Neural cell (in vitro differentiated cells): ENCODE data around the gene NR2F1-AS1.

Source experiments
- EP300 ChIP-seq: fragments of 450-650 bp; conservative IDR thresholded peaks from 2 replicates; pipeline ENCODE4 v1.6.1; 2014; ENCODE audit warnings: antibody characterized with exemption, mild to moderate bottlenecking, moderate library complexity; ENCODE audit not compliant: poor library complexity, severe bottlenecking
- EZH2 ChIP-seq: fragments of 200-600, 300-800 bp; shearing (Covaris generic), sonication (generic); IDR thresholded peaks from 2 replicates; pipeline ENCODE4 v1.6.1; 2014; ENCODE audit warnings: antibody characterized with exemption, low read length, borderline replicate concordance, mild to moderate bottlenecking; ENCODE audit not compliant: insufficient read depth, poor library complexity, severe bottlenecking
- MXI1 ChIP-seq: fragments of 450-650 bp; conservative IDR thresholded peaks from 2 replicates; pipeline ENCODE4 v1.6.1; 2014; ENCODE audit warnings: antibody characterized with exemption, mild to moderate bottlenecking; ENCODE audit not compliant: poor library complexity, severe bottlenecking
- POLR2AphosphoS5 ChIP-seq: IDR thresholded peaks from 2 replicates; pipeline ENCODE4 v1.6.1; 2012
- RAD21 ChIP-seq: fragments of 450-650 bp; conservative IDR thresholded peaks from 2 replicates; pipeline ENCODE4 v1.6.1; 2014; ENCODE audit warnings: antibody characterized with exemption, mild to moderate bottlenecking, moderate library complexity
- SMC3 ChIP-seq: fragments of 450-650 bp; conservative IDR thresholded peaks from 2 replicates; pipeline ENCODE4 v1.6.1; 2014; ENCODE audit warnings: antibody characterized with exemption, mild to moderate bottlenecking, moderate library complexity; ENCODE audit not compliant: poor library complexity
- TAF1 ChIP-seq: IDR thresholded peaks from 2 replicates; pipeline ENCODE4 v1.6.1; 2012; ENCODE audit warnings: low read depth
- TF ChIP-seq, protein P1 (sequence below): fragments of 450-650 bp; IDR thresholded peaks from 2 replicates; pipeline ENCODE4 v1.5.1; 2014; ENCODE audit warnings: antibody characterized with exemption, mild to moderate bottlenecking, moderate library complexity; ENCODE audit not compliant: poor library complexity, severe bottlenecking
- TF ChIP-seq, protein P2 (sequence below): IDR thresholded peaks from 2 replicates; pipeline ENCODE4 v1.6.1; 2012; ENCODE audit warnings: borderline replicate concordance

DNA sequence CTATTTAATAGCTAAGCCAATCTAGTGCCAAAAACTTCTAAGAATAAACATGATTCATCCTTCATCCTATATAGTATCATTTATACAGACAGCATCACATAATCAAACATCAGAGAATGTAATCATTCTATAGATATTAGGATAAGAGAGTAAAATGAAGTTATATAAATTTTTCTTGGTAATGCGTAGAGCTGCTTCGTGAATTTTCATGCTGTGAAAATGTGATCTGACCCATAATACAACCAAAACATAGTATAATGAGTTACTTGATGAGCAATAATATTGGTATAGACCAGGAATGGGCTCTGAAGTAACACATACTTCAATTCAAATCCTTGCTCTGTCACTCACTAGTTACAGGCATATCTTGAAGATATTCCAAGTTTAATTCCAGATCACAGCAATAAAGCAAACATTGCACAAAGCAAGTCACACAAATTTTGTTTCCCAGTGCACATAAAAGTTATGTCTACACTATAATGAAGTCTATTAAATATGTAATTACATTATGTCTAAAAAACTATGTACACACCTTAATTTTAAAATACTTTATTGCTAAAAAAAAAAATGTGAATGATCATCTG lies 23.9 kb downstream of the NR2F1-AS1 start:
- no peak for TF ChIP-seq EZH2
- TF ChIP-seq, protein P1, sequence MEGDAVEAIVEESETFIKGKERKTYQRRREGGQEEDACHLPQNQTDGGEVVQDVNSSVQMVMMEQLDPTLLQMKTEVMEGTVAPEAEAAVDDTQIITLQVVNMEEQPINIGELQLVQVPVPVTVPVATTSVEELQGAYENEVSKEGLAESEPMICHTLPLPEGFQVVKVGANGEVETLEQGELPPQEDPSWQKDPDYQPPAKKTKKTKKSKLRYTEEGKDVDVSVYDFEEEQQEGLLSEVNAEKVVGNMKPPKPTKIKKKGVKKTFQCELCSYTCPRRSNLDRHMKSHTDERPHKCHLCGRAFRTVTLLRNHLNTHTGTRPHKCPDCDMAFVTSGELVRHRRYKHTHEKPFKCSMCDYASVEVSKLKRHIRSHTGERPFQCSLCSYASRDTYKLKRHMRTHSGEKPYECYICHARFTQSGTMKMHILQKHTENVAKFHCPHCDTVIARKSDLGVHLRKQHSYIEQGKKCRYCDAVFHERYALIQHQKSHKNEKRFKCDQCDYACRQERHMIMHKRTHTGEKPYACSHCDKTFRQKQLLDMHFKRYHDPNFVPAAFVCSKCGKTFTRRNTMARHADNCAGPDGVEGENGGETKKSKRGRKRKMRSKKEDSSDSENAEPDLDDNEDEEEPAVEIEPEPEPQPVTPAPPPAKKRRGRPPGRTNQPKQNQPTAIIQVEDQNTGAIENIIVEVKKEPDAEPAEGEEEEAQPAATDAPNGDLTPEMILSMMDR: no peak
- no peak for TF ChIP-seq TAF1
- TF ChIP-seq SMC3: no peak
- TF ChIP-seq EP300: no peak
- no peak for TF ChIP-seq POLR2AphosphoS5
- TF ChIP-seq, protein P2, sequence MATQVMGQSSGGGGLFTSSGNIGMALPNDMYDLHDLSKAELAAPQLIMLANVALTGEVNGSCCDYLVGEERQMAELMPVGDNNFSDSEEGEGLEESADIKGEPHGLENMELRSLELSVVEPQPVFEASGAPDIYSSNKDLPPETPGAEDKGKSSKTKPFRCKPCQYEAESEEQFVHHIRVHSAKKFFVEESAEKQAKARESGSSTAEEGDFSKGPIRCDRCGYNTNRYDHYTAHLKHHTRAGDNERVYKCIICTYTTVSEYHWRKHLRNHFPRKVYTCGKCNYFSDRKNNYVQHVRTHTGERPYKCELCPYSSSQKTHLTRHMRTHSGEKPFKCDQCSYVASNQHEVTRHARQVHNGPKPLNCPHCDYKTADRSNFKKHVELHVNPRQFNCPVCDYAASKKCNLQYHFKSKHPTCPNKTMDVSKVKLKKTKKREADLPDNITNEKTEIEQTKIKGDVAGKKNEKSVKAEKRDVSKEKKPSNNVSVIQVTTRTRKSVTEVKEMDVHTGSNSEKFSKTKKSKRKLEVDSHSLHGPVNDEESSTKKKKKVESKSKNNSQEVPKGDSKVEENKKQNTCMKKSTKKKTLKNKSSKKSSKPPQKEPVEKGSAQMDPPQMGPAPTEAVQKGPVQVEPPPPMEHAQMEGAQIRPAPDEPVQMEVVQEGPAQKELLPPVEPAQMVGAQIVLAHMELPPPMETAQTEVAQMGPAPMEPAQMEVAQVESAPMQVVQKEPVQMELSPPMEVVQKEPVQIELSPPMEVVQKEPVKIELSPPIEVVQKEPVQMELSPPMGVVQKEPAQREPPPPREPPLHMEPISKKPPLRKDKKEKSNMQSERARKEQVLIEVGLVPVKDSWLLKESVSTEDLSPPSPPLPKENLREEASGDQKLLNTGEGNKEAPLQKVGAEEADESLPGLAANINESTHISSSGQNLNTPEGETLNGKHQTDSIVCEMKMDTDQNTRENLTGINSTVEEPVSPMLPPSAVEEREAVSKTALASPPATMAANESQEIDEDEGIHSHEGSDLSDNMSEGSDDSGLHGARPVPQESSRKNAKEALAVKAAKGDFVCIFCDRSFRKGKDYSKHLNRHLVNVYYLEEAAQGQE: no peak
- no peak for TF ChIP-seq RAD21
- no peak for TF ChIP-seq MXI1
